ENCODE measurements around the gene PDXP. TPM values are rescaled to one million over a fixed set of nuclear protein-coding genes. Genes with fewer than 3 reads are reported as not detected.

Gene PDXP
- total RNA-seq, 1 donor from 2014 or later: 23.9 TPM

DNA sequence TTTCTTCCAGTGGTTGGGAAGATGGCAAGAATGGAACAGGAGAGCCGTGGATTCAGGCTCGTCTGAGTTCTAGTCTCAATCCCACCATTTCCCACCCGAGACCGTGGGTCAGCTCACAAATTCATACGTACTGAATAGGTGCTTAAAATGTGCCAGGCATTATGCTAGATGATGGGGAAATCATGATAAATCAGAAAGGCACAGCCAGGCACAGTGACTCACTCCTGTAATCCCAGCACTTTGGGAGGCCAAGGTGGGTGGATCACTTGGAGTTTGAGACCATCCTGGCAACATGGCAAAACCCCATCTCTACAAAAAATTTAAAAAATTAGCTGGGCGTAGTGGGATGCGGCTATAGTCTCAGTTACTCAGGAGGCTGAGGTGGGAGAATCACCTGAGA lies 45.4 kb downstream of the PDXP start:
- H3K4me3 ChIP-seq: no peak overlapping the region
- no peak overlapping the region for H3K27ac ChIP-seq (replicated peaks)
- no peak for DNase-seq
- no peaks in the 10 kb centered on the region for H3K27me3 ChIP-seq (ENCODE audit: low read depth)
- no peaks in the 10 kb centered on the region for H3K36me3 ChIP-seq
- peaks cover 7% of the 10 kb centered on the region for H3K4me1 ChIP-seq
- TF ChIP-seq, protein P1, sequence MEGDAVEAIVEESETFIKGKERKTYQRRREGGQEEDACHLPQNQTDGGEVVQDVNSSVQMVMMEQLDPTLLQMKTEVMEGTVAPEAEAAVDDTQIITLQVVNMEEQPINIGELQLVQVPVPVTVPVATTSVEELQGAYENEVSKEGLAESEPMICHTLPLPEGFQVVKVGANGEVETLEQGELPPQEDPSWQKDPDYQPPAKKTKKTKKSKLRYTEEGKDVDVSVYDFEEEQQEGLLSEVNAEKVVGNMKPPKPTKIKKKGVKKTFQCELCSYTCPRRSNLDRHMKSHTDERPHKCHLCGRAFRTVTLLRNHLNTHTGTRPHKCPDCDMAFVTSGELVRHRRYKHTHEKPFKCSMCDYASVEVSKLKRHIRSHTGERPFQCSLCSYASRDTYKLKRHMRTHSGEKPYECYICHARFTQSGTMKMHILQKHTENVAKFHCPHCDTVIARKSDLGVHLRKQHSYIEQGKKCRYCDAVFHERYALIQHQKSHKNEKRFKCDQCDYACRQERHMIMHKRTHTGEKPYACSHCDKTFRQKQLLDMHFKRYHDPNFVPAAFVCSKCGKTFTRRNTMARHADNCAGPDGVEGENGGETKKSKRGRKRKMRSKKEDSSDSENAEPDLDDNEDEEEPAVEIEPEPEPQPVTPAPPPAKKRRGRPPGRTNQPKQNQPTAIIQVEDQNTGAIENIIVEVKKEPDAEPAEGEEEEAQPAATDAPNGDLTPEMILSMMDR (IDR thresholded peaks at IDR 0.05; ENCODE audit: borderline replicate concordance): no peak
- H3K9me3 ChIP-seq (replicated peaks): no peaks in the 10 kb centered on the region
- intact Hi-C loops (cut with micrococcal nuclease): no loop called here

DNA sequence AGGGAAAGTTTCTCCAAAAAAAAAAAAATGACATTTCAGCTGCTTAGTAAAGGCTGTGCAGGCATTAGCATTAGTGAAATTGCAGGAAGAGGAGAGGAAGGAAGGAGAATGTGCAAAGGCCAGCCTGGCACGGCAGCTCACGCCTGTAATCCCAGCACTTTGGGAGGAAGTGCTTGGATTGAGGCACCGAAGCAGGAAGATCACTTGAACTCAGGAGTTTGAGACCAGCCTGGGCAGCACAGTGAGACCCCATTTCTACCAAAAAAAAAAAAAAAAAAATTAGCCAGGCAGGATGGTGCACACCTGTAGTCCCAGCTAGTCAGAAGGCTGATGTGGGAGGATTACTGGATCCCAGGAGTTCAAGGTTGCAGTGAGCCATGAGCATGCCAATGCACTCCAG lies 46.1 kb downstream of the PDXP start:
- intact Hi-C loops (cut with micrococcal nuclease): no loop called here
- H3K36me3 ChIP-seq: no peaks in the 10 kb centered on the region
- no peak for DNase-seq

DNA sequence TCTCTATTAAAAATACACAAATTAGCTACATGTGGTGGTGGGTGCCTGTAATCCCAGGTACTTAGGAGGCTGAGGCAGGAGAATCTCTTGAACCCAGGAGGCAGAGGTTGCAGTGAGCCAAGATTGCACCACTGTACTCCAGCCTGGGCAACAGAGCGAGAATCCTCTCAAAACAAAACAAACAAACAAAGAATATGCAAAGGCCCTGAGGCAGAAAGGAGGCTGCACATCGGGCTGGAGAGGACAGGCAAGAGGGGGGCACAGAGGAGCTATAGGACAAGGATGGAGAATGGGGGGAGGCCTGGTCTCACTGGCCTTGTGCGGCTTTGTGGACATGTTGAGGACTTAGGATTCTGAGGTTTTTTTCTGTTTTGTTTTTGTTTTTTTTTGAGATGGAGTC lies 46.7 kb downstream of the PDXP start:
- no peak overlapping the region for H3K4me3 ChIP-seq
- no peaks in the 10 kb centered on the region for H3K27me3 ChIP-seq (ENCODE audit: low read depth)
- H3K36me3 ChIP-seq: no peaks in the 10 kb centered on the region
- no peak overlapping the region for H3K27ac ChIP-seq (replicated peaks)
- intact Hi-C loops (cut with micrococcal nuclease): no loop called here
- TF ChIP-seq, protein P1 (IDR thresholded peaks at IDR 0.05; ENCODE audit: borderline replicate concordance): no peak
- H3K4me1 ChIP-seq: peaks cover 7% of the 10 kb centered on the region
- no peaks in the 10 kb centered on the region for H3K9me3 ChIP-seq (replicated peaks)
- DNase-seq: no peak

More for the DNA sequence above, 46.1 kb downstream of the PDXP start:
- Histone ChIP-seq H3K27ac (replicated peaks) (no peak overlapping the region), H3K27me3 (ENCODE audit: low read depth) (no peaks in the 10 kb centered on the region), H3K4me3 (no peak overlapping the region), H3K9me3 (replicated peaks) (no peaks in the 10 kb centered on the region), H3K4me1 (peaks cover 7% of the 10 kb centered on the region)
- TF ChIP-seq, protein P1 (IDR thresholded peaks at IDR 0.05; ENCODE audit: borderline replicate concordance): no peak

DNA sequence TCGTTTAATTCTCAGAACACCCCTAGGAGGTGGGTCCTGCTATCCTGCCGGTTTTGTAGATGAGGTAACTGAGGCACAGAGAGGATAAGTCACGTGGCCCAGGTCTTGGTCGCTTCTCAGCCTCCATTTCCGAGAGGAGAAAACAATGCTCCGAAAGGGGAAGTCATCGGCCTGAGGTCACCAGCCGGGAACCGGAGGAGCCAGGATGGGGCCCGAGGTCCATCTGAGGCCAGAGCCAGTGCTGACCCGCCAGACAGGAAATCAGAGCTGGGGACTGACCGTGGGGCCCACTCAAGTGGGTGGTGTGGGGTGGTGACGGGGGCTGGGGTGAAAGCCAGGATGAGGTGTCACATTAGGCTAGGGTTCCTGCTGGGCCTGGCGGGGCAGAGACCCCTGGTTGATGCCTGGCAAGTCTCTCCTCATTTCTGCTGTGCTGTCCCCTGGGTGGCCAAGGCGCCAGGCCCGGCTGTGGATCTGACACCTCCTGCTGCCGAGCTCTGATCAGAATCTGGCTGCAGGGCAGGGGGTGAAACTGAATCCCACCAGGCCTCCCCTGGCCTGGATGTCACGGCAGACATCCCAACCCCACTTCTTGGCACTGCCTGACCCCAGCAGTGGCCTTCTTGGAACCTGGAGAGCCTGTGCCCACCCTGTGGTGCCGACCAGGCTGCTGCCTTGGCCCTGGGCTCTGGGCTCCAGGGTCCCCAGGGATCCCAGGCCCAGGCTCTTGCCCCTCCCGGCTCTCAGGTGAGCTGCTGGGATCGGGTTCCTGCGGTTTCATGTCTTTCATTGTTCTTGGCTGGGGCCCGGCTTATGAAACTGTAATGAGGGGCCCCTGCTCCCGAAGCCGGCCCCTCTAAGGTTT lies 50.3 kb downstream of the PDXP start:
- H3K4me3 ChIP-seq: no peak overlapping the region
- H3K27ac ChIP-seq (replicated peaks): peak overlapping the region; percentile 32
- no peaks in the 10 kb centered on the region for H3K27me3 ChIP-seq (ENCODE audit: low read depth)
- intact Hi-C loops (cut with micrococcal nuclease): no loop called here
- no peaks in the 10 kb centered on the region for H3K36me3 ChIP-seq
- DNase-seq: peak; percentile 29
- TF ChIP-seq, protein P1 (IDR thresholded peaks at IDR 0.05; ENCODE audit: borderline replicate concordance): no peak
- peaks cover 7% of the 10 kb centered on the region for H3K4me1 ChIP-seq
- H3K9me3 ChIP-seq (replicated peaks): no peaks in the 10 kb centered on the region

DNA sequence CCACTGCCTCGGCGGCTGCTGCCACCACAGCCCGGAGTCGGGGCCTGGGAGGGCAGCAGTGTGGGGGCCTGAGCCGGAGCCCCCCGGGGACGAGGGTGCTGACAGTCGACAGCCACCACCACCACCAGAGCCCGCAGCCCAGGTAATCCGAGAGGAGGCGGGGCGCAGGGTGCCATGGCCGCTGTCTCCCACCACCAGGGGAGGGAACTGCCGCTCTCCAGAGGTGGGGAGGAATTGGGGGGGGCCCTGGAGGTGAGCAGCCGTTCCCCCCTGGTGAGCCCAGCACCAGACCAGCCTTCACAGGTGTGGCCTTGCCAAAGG lies 50.9 kb downstream of the PDXP start:
- DNase-seq: no peak

More for the DNA sequence above, 50.9 kb downstream of the PDXP start:
- TF ChIP-seq, protein P1 (IDR thresholded peaks at IDR 0.05; ENCODE audit: borderline replicate concordance): no peak
- intact Hi-C loops (cut with micrococcal nuclease): no loop called here
- H3K4me3 ChIP-seq: no peak overlapping the region
- peaks cover 7% of the 10 kb centered on the region for H3K4me1 ChIP-seq
- no peak overlapping the region for H3K27ac ChIP-seq (replicated peaks)
- no peaks in the 10 kb centered on the region for H3K36me3 ChIP-seq
- no peaks in the 10 kb centered on the region for H3K27me3 ChIP-seq (ENCODE audit: low read depth)
- no peaks in the 10 kb centered on the region for H3K9me3 ChIP-seq (replicated peaks)
